GM21526 (cell line): ENCODE data around the gene GABRQ.
A peak's percentile ranks its signal among the peaks of the same experiment; 100 is the strongest.
"Not testable (repeated sequence)": the region's sequence is repeated elsewhere in the genome, so short reads cannot be mapped to it uniquely, and the experiment has no call there.

Experiments
- ATAC-seq: cut with Tn5 transposase; IDR thresholded peaks from one replicate; pipeline ENCODE4 v1.9.1; 2021; ENCODE audit warnings: moderate library complexity; ENCODE audit not compliant: unreplicated experiment, low FRiP score

Gene GABRQ

DNA sequence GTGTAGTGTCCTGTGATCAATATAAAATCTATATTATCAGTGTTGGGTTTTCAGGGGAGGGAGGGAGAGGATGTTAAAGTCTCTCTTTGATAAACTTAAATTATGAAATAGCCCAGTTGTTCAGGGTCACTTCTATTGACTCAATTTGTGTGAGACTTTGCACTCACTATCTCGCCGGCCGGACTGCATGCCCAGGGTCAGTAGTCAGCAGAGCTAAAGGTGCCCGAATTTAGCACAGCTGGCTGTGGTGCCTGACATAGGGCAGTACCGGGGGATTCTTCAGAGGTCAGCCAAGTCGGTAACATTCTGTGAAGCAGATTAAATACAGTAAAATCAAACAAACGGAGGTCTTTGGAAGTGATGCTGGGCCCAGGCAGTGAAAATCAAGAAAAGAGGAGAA, 19.2 kb downstream of the GABRQ start:
- no peak for ATAC-seq

- ATAC-seq = no peak
Observed at GRCh38 chrX:152658302-152658701, 20.6 kb downstream of the GABRQ start.

DNA sequence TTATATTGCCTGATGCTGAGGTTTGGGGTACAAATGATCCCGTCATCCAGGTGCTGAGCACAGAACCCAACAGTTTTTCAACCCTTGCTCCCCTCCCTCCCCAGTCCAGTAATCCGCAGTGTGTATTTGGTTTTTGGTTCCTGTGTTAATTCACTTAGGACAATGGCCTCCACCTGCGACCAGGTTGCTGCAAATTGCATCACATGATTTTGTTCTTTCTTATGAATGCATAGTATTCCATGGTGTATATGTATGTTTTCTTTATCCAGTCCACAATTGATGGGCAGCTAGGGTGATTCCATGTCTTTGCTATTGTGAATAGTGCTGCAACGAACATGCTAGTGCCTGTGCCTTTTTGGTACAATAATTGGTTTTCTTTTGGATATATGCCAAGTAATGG, 25.4 kb downstream of the GABRQ start:
- no peak for ATAC-seq

DNA sequence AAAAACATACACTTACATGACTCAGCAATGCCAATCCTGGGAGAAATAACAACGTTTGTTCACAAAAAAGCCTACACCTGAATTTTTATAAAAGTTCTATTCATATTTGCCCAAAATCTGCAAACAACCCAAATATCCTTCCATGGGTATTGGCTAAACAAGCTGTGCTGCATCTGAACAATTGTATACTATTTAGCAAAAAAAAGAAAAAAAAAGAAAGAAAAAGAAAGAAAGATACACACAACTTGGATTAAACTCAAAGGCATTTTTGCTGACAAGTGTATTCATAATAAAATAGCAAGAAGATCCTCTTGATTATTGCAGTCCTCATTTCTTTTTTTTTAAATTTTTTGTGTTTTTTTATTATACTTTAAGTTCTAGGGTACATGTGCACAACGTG, 36.4 kb downstream of the GABRQ start:
- no peak for ATAC-seq

GRCh38 chrX:152674652-152675051, 37.0 kb downstream of the GABRQ start:
- ATAC-seq = not testable (repeated sequence)

DNA sequence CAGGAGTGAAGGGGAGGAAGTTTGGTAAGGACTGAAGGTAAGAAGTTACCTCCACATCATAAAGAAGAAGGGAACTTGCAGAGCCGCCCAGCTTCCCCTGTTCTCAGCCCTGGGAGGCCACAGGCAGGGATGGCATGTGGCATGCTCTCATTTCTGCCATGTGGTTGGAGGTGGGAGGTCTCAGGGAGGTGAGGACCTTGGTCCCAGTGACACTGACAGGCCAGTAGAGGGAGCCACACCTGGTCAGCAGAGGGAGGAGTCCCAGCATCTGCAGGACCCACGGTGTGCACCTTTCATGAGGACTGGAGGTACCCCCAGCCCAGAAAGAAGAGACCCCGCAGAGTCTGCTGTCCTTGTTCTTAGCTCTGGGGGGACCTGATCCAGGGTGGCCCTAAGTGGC, 43.3 kb downstream of the GABRQ start:
- peak; percentile 69 for ATAC-seq

DNA sequence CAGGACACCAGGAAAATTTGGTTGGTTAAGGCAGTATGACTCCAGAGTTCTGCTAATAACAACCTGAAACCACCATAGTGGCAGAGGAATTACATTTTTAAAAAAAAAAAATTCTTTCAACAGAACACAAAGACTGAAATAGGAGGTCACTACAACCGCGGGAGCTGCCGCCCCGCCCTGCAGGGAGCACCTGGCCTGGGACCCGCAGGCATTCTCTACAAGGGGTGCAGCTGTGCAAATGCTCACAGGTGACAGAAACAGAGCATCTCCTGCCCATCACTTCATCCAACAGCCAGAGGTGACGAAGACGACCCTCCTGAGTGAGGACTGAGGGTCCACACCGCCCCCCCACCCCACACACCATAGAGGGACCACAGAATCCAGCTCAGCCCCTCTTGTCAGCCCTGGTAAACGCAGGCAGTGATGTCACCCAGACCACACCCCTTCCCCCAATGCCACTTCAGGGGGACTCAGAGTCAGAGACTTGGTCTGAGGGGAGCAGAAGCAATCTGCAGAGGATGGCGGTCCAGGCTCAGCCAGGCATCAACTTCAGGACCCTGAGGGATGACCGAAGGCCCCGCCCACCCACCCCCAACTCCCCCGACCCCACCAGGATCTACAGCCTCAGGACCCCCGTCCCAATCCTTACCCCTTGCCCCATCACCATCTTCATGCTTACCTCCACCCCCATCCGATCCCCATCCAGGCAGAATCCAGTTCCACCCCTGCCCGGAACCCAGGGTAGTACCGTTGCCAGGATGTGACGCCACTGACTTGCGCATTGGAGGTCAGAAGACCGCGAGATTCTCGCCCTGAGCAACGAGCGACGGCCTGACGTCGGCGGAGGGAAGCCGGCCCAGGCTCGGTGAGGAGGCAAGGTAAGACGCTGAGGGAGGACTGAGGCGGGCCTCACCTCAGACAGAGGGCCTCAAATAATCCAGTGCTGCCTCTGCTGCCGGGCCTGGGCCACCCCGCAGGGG, 60.5 kb downstream of the GABRQ start, which contains the start of gene MAGEA3:
MAGEA3 (plus strand) TSS at position 843 of the 980 bp plus-strand sequence. CDS start 2,039 bp downstream, outside the sequence.
- not testable (repeated sequence) for ATAC-seq

DNA sequence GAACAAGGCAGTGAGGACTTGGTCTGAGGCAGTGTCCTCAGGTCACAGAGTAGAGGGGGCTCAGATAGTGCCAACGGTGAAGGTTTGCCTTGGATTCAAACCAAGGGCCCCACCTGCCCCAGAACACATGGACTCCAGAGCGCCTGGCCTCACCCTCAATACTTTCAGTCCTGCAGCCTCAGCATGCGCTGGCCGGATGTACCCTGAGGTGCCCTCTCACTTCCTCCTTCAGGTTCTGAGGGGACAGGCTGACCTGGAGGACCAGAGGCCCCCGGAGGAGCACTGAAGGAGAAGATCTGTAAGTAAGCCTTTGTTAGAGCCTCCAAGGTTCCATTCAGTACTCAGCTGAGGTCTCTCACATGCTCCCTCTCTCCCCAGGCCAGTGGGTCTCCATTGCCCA, 62.7 kb downstream of the GABRQ start:
- not testable (repeated sequence) for ATAC-seq

DNA sequence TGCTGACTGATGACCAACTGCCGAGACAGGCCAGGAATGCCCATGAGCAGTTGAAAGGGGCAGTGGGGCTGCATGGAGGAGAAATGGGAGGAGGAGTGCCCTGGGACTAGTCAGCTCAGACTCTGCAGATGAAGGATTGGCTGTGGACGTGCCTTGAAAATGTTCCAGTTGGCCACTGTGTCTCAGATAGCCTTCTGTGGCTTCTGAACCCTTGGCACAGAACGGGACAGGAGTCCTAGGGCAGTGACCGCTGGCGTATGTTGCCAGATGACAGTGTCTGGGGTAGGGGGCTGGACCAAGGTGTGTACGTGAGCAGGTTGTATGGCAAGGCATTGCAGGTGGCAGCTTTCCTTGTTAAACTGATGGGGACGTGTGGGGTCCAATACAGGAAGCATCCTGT, 68.8 kb downstream of the GABRQ start:
- ATAC-seq = not testable (repeated sequence)
